Fibroblast of lung (primary cell): Measurements from ENCODE around the gene OVCA2.

Experiments used
- CTCF ChIP-seq, 2 donors: IDR thresholded peaks in 1 of 2; conservative IDR thresholded peaks in 1 of 2; 1 replicate in 1 of 2; 2 replicates in 1 of 2; pipeline ENCODE4 v1.5.1; 2011 to 2012; ENCODE audit warnings: low read length in 2 of 2, control low read depth in 1 of 2, inconsistent platforms in 1 of 2, low read depth in 1 of 2, mild to moderate bottlenecking in 1 of 2
- EZH2 ChIP-seq: IDR thresholded peaks from 2 replicates; pipeline ENCODE4 v1.5.1; 2012; ENCODE audit warnings: low read length, control low read depth, mild to moderate bottlenecking; ENCODE audit errors: missing control alignments

- TF ChIP-seq CTCF (conservative IDR thresholded peaks at IDR 0.05 in 1 of 2, IDR thresholded peaks at IDR 0.05 in 1 of 2; ENCODE audit: low read depth in 1 of 2, low read length in 2 of 2): no peak
- TF ChIP-seq EZH2: no peak
Measured at GRCh38 chr17:2002767-2003329, 39.0 kb upstream of the OVCA2 start.
